ENCODE data around the gene CEP89.
"Not testable (repeated sequence)": the region's sequence is repeated elsewhere in the genome, so short reads cannot be mapped to it uniquely, and the experiment has no call there.

The CEP89 gene

DNA sequence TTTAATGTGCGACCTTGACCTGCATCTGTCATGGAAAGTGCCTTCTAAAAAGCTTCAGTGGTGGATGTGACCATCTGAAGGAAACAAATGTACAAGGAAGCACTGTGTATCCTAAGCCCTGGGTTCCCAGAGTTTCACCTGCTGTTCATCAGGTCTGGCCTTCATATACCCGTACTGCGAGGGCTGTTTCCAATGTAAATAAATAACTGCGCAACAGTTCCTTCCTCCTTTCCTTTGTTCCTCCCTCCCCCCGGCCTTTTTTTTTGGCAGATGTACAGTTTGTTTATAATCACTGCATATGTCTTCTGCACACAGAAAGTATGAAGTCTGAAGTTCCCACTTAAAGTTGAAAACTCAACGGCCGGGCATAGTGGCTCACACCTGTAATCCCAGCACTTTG lies 5.5 kb upstream of the CEP89 start:
- Histone ChIP-seq H3K9me3 (no peaks in the 10 kb centered on the region), H3K4me3 (ENCODE audit: low read depth, low read length) (no peak overlapping the region), H3K27me3 (no peaks in the 10 kb centered on the region), H3K36me3 (0 out of 2 replicates have a peak, but pooled peaks cover 2% of the 10 kb centered on the region), H3K4me1 (no peaks in the 10 kb centered on the region)
- TF ChIP-seq CTCF (IDR thresholded peaks at IDR 0.05; ENCODE audit: low read depth, low read length) = no peak
- DNase-seq = no peak

- Histone ChIP-seq H3K4me3 (ENCODE audit: low read depth, low read length) (no peak overlapping the region), H3K4me1 (no peaks in the 10 kb centered on the region), H3K27me3 (no peaks in the 10 kb centered on the region), H3K9me3 (no peaks in the 10 kb centered on the region), H3K36me3 (0 out of 2 replicates have a peak, but pooled peaks cover 2% of the 10 kb centered on the region)
- peak; percentile 79 for DNase-seq
- peak; percentile 91 for TF ChIP-seq CTCF (IDR thresholded peaks at IDR 0.05; ENCODE audit: low read depth, low read length)
These were observed 4.6 kb upstream of the CEP89 start for GRCh38 chr19:32976223-32976805.

GRCh38 chr19:32971012-32971595 lies 654 bp downstream of the CEP89 start:
- Histone ChIP-seq H3K4me1 (no peaks in the 10 kb centered on the region), H3K4me3 (ENCODE audit: low read depth, low read length) (peak overlapping the region; percentile 85), H3K9me3 (no peaks in the 10 kb centered on the region), H3K27me3 (no peaks in the 10 kb centered on the region), H3K36me3 (no peaks in the 10 kb centered on the region; the same call in 1 of the 2 replicates)
- TF ChIP-seq CTCF (IDR thresholded peaks at IDR 0.05; ENCODE audit: low read depth, low read length) = no peak
- DNase-seq = no peak

DNA sequence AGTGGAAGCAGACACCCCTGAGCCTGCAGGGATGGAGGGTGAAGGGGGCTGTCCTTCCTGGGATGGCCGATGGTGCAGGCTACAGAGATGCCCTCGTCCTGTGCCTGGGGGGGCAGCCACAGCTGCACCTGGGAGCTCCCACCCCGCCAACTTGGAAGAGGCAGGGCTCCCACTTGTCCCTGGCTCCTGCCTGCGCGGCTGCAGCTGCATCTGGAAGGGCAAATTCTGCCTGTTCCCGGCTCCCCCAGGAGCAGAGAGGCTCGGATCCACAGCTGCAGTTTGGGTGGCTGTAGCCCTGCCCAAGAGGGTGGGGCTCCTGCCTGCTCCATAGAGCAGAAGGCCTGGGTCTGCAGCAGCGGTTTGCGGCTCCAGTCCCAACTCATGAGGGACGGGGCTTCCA lies 2.2 kb downstream of the CEP89 start:
- no peak for DNase-seq
- Histone ChIP-seq H3K27me3 (no peaks in the 10 kb centered on the region), H3K9me3 (no peaks in the 10 kb centered on the region), H3K36me3 (no peaks in the 10 kb centered on the region; the same call in 1 of the 2 replicates), H3K4me3 (ENCODE audit: low read depth, low read length) (no peak overlapping the region), H3K4me1 (no peaks in the 10 kb centered on the region)
- no peak for TF ChIP-seq CTCF (IDR thresholded peaks at IDR 0.05; ENCODE audit: low read depth, low read length)

DNA sequence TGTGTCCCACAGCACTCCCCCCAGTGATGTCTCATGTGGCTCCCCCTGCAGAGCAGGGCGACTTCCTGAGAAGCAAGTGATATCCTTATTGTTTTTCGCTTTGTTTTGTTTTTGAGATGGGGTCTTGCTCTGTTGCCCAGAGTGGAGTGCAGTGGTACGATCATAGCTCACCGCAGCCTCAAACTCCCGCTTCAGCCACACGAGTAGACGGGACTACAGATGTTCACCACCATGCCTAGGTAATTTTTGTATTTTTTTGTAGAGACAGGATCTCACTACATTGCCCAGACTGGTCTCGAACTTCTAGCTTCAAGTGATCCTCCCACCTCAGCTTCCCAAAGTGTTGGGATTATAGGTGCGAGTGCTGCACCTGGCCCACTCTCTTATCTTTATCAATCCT lies 5.0 kb downstream of the CEP89 start:
- Histone ChIP-seq H3K36me3 (peaks cover 2% of the 10 kb centered on the region; the same call in 1 of the 2 replicates), H3K4me3 (ENCODE audit: low read depth, low read length) (no peak overlapping the region), H3K27me3 (no peaks in the 10 kb centered on the region), H3K4me1 (no peaks in the 10 kb centered on the region), H3K9me3 (no peaks in the 10 kb centered on the region)
- no peak for DNase-seq
- TF ChIP-seq CTCF (IDR thresholded peaks at IDR 0.05; ENCODE audit: low read depth, low read length) = no peak

GRCh38 chr19:32945260-32945659 lies 26.5 kb downstream of the CEP89 start:
- Histone ChIP-seq H3K4me3 (ENCODE audit: low read depth, low read length) (no peak overlapping the region), H3K36me3 (peaks cover 3% of the 10 kb centered on the region; the same call in 1 of the 2 replicates), H3K27me3 (no peaks in the 10 kb centered on the region), H3K4me1 (no peaks in the 10 kb centered on the region), H3K9me3 (no peaks in the 10 kb centered on the region)
- no peak for TF ChIP-seq CTCF (IDR thresholded peaks at IDR 0.05; ENCODE audit: low read depth, low read length)
- no peak for DNase-seq

GRCh38 chr19:32941273-32941672 lies 30.5 kb downstream of the CEP89 start:
- not testable (repeated sequence) for H3K9me3 ChIP-seq; H3K4me1 ChIP-seq; H3K27me3 ChIP-seq; H3K4me3 ChIP-seq (ENCODE audit: low read depth, low read length); DNase-seq; H3K36me3 ChIP-seq
